Measurements from ENCODE around the gene WSB1.

WSB1 gene

GRCh38 chr17:27339836-27340550, 46.1 kb downstream of the WSB1 start:
- no peak for DNase-seq

- DNase-seq = no peak
These were observed 46.7 kb downstream of the WSB1 start for GRCh38 chr17:27340575-27340974.

GRCh38 chr17:27341041-27341471, 47.1 kb downstream of the WSB1 start:
- DNase-seq = peak; percentile 49 to 55

GRCh38 chr17:27342059-27342458, 48.1 kb downstream of the WSB1 start:
- DNase-seq = peak; percentile 15 to 30

DNA sequence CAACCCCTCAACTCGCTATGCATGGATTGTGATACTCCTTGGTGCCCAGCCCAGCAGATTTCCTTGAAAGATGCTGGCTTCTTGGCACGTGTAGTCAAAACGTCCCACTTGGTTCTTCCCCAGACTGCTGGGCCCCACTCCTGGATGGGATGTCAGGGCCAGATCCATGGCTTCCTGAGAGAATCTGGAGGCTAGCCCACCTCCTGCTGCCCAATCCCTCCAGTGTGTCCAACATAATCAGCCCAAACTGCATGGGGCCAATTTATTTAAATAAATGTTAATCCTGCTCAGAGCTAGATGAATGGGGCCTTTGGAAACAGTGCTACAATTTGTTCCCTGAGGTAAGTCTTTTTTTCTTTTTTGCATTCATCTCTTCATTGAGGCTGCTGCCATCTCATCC, 49.4 kb downstream of the WSB1 start:
- DNase-seq = no peak

DNA sequence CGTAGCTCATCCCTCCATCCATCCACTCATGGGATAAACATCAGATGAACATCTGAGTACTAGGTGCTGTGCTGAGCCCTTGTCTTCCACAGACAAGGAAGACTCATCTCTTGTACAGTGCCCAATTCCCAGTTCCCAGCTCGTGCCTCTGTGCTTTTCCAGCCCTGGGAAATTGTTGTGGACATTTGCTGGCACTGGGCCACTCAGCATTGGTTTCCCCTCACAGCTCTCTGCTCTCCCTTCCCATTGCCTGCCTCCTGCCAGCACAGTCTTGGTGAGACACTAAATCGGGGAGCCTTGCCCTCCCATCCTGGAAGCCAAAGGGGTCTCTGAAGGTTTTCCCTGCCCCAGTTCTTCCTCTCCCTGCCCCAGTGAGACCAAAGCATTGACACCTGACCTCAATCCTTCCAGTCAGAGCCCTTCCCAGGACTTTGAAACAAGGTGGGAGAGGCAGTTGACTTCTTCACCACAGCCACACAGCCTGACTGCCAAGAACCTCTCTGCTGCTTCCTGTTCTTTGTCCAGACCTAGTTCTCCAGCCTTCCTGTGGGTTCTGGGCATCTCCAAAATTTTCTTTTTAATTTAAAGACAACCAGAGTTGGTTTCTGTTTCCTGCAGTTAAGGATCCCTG, 50.2 kb downstream of the WSB1 start:
- DNase-seq = peak; percentile 95 to 96

GRCh38 chr17:27345141-27345904, 51.4 kb downstream of the WSB1 start:
- DNase-seq = no peak

GRCh38 chr17:27346228-27346899, 52.5 kb downstream of the WSB1 start:
- no peak for DNase-seq

- no peak for DNase-seq
These were observed 54.3 kb downstream of the WSB1 start for GRCh38 chr17:27348196-27348595.

DNA sequence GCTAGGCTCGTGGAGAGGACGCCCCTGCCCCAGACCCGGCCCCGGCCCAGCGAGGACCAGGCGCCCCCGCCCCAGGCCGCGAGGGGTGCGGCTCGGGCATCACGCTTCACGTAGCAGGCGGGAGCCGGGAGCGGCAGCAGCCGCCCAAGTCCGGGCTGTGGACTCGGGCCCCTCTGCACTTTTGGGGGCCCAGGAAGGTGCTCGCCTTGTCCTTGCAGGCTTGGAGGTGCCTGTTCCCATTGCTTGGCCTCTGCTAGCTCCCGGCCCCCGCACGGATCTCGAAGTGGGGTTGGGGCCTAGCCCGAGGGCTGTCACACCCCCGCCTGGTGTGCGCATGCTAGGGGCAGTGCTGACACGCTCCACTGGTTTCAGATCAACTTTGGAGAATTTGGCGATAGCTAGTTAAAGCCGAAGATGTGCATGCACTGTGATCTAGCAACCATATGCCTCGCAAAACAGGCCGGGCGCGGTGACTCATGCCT, 55.7 kb downstream of the WSB1 start:
- no peak for DNase-seq

DNA sequence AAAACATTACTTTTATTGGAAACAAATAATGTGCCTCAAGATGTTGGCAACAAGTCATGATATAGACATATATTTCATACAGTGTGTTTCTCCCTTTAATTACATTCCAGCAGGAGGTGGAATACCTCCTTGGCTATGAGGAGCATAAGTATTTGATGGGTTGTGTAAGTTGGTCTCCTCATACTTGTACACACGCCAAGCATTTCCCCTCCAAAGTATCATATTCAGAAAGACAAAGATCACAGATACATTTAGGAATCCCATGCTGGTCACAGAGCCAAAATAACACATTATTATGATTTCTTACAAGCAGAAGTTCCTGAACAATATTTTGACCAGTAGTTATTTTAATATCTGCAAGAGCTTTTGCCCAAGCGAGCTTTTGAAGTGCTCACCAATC, 57.8 kb downstream of the WSB1 start:
- DNase-seq = no peak

DNA sequence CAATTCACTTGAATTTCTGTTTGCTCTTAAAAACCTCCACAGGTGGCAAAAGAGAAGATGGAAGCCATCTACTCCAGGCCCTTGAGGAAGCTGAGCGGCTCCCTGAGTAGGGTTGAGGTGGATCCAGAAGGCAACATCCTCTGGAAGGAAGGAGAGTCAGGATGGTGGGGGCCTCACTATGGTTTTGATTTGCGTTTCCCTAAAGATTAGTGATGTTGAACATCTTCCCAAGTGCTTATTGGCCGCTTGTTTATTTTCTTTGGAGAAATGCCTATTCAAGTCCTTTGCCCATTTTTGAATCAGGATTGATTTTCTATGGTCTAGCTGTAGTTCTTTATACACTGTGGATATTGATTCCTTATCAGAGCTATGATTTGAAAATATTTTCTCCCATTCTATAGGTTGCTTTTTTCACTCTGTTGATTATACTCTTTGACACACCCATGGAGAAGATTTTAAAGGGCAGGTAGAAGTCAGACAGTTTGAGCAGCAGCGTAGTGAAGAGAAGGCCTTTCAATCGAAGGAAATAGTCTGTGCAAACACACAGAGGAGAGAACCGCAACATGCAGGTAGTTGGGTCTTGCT, 58.6 kb downstream of the WSB1 start:
- DNase-seq = no peak

- DNase-seq = no peak
These were observed 59.1 kb downstream of the WSB1 start for GRCh38 chr17:27353033-27353460.

- peak; percentile 87 for DNase-seq
These were observed 59.6 kb downstream of the WSB1 start for GRCh38 chr17:27353461-27354050.

- peak in 1 of 2 experiments; percentile 60 for DNase-seq
These were observed 60.2 kb downstream of the WSB1 start for GRCh38 chr17:27354051-27354490.

GRCh38 chr17:27354491-27355081, 60.7 kb downstream of the WSB1 start:
- DNase-seq = peak; percentile 32 to 50

- DNase-seq = no peak
These were observed 61.5 kb downstream of the WSB1 start for GRCh38 chr17:27355419-27355818.

GRCh38 chr17:27356091-27356705, 62.3 kb downstream of the WSB1 start:
- DNase-seq = no peak

DNA sequence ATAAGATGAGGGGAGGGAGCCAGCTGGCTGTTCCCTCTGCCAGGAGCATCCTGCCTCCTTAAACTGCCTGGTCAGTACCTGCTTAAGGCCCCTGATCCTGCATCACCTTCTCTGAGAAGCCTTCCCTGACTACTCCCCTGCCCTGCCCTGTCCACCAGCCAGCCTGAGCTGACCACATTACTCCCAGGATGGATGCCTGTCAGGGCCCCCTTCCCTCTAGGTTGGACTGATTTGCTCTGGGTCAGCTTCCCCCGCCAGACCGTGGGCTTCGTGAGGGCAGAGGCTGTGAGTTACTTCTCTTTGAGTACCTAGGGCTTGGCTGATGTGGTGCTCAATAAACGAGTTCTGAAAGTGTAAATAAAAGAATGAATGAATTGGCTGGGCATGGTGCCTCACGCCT, 63.3 kb downstream of the WSB1 start:
- DNase-seq = no peak

DNA sequence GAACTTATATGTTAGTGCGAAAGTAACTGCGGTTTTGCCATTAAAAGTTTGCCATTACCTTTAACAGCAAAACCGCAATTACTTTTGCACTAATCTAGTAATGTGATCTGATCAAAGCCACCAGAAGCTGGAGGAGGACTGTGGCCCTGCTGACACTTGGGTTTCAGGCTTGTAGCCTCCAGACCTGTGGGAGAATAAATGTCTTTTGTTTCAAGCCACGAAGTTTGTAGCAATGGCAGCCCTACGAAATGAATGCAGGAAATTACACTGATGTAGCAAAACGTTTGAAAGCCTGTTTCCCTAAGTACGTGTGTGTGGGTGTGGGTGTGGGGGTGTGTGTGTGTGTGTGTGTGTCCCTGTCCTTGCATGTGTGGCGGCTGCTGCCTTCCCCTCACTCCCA, 66.6 kb downstream of the WSB1 start:
- DNase-seq = no peak

DNA sequence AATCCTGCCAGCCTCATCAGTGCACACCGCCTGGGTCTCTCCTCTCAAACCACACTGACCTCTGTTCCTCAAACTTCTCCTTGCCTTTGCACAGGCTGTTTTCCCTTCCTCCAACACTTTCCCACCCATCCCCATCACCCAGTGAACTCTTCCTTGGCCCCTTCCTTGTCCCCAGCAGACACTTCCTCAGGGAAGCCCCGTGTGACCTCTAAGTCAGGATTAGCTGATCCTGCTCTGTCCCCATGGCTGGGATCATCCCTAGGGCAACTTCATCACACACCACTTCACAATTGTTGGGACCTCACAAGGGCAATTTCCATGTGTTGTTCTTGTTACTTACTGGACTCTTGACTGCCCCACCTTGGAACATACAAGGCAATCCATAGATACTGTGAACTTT, 67.8 kb downstream of the WSB1 start:
- DNase-seq = no peak

Measured in Kasumi-1 (cell line).